ENCODE results near the gene CHM. TPM values are rescaled to one million over a fixed set of nuclear protein-coding genes. Genes with fewer than 3 reads are reported as not detected.

Gene CHM
- total RNA-seq, 1 experiment from 2014 or later: 28.9 TPM

DNA sequence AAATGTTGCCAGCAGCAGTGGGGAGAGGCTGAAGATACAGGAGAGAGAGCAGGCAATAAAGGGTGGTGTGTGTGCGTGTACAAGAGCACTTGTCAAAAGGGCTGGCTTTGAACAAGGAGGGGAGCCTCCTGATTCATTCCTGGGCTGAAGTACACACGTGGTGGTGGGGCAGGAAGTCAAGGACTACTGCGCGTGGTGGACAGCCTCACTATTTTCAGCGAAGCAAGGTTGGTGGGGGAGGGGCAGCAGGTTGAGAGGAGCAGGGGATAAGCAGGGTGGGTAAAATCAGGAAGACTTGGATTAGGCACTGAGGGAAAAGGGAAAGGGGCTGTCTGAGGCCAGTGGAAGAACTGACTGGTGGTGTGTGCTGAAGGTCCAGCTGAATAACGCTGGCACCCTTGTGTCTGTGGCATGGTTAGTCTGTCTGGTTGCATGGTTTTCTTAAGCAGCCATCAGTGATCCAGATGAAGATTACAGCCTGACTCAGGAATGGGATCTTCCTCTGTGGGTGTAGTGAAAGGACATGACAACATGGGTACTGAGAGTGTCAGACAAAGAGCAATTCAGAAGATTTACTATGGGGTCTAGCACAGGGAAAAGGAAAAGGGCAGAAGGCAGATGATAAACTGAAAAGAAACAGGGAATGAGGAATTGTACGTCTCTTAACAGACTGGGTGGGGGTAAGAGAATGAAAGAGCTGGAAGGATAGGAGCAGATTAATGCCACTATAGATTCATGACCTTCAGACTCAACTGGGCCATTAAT lies 149.8 kb downstream of the CHM start:
- in situ Hi-C loops (cut with HindIII; ENCODE audit: low pct_unique_long_range_greater_than_20kb, low sequenced_read_pairs): no loop called here
- POLR2A ChIA-PET: no interaction called here

DNA sequence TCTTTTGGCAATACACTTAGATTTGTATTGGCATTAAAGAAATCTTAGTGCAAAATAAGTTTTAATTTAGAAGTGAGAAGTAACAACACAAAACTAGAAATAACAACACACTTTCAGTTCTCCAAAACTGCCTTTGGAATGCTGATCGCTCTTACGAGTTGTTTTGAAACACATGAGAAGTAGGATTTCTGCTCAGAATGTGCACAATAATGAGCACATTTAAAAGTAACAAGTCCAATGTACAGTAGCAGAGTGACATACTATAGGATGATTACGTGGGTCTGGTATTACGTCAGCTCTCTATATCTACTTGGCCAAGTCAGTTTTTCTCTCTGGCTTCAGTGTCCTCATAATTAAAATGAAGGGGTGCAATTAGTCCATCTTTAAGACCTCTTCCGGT lies 164.8 kb downstream of the CHM start:
- Histone ChIP-seq H3K27ac (ENCODE audit: low read length) (no peak overlapping the region), H3K27me3 (ENCODE audit: control insufficient read depth, insufficient read depth, low read length) (no peaks in the 10 kb centered on the region), H3K9me3 (ENCODE audit: control insufficient read depth, insufficient read depth, low read depth, low read length) (no peaks in the 10 kb centered on the region), H3K4me1 (ENCODE audit: control insufficient read depth, insufficient read depth, low read length) (no peaks in the 10 kb centered on the region), H3K36me3 (ENCODE audit: control insufficient read depth, insufficient read depth, low read length) (no peaks in the 10 kb centered on the region; the same call in 1 of the 2 replicates), H3K4me3 (ENCODE audit: low read depth in 2 of 2, low read length in 2 of 2) (no peak overlapping the region)
- ChIA-PET POLR2A (no interaction called here), CTCF (no interaction called here)
- BruUV-seq (replicated peaks): no TSS peak
- TF ChIP-seq POLR2AphosphoS5 (IDR thresholded peaks at IDR 0.05; ENCODE audit: low read depth, low read length) (no peak), SIN3A (IDR thresholded peaks at IDR 0.05; ENCODE audit: borderline replicate concordance, insufficient read depth, low read depth, low read length) (no peak)
- in situ Hi-C loops (cut with HindIII; ENCODE audit: low pct_unique_long_range_greater_than_20kb, low sequenced_read_pairs) (no loop called here), intact Hi-C loops (cut with micrococcal nuclease; ENCODE audit: unreplicated experiment) (no loop called here)
- ATAC-seq: no peak
- DNase-seq (ENCODE audit: low read depth, low spot score): no peak

More for the DNA sequence above, 149.8 kb downstream of the CHM start:
- no peaks in the 10 kb centered on the region for H3K27me3 ChIP-seq (ENCODE audit: control insufficient read depth, insufficient read depth, low read length)
- BruUV-seq (replicated peaks): no TSS peak
- CTCF ChIA-PET: no interaction called here
- DNase-seq (ENCODE audit: low read depth, low spot score) (no peak), ATAC-seq (no peak)
- H3K9me3 ChIP-seq (ENCODE audit: control insufficient read depth, insufficient read depth, low read depth, low read length): no peaks in the 10 kb centered on the region
- H3K27ac ChIP-seq (ENCODE audit: low read length): no peak overlapping the region
- H3K36me3 ChIP-seq (ENCODE audit: control insufficient read depth, insufficient read depth, low read length): no peaks in the 10 kb centered on the region
- intact Hi-C loops (cut with micrococcal nuclease; ENCODE audit: unreplicated experiment): no loop called here
- TF ChIP-seq SIN3A (IDR thresholded peaks at IDR 0.05; ENCODE audit: borderline replicate concordance, insufficient read depth, low read depth, low read length): no peak
- TF ChIP-seq POLR2AphosphoS5 (IDR thresholded peaks at IDR 0.05; ENCODE audit: low read depth, low read length): no peak
- TF ChIP-seq, protein P1, sequence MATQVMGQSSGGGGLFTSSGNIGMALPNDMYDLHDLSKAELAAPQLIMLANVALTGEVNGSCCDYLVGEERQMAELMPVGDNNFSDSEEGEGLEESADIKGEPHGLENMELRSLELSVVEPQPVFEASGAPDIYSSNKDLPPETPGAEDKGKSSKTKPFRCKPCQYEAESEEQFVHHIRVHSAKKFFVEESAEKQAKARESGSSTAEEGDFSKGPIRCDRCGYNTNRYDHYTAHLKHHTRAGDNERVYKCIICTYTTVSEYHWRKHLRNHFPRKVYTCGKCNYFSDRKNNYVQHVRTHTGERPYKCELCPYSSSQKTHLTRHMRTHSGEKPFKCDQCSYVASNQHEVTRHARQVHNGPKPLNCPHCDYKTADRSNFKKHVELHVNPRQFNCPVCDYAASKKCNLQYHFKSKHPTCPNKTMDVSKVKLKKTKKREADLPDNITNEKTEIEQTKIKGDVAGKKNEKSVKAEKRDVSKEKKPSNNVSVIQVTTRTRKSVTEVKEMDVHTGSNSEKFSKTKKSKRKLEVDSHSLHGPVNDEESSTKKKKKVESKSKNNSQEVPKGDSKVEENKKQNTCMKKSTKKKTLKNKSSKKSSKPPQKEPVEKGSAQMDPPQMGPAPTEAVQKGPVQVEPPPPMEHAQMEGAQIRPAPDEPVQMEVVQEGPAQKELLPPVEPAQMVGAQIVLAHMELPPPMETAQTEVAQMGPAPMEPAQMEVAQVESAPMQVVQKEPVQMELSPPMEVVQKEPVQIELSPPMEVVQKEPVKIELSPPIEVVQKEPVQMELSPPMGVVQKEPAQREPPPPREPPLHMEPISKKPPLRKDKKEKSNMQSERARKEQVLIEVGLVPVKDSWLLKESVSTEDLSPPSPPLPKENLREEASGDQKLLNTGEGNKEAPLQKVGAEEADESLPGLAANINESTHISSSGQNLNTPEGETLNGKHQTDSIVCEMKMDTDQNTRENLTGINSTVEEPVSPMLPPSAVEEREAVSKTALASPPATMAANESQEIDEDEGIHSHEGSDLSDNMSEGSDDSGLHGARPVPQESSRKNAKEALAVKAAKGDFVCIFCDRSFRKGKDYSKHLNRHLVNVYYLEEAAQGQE (IDR thresholded peaks at IDR 0.05; ENCODE audit: insufficient read depth in 1 of 2, low read depth in 2 of 2, low read length in 1 of 2): no peak
- TF ChIP-seq TCF7L2 (IDR thresholded peaks at IDR 0.05; ENCODE audit: low read depth, low read length): no peak
- TF ChIP-seq, protein P2, sequence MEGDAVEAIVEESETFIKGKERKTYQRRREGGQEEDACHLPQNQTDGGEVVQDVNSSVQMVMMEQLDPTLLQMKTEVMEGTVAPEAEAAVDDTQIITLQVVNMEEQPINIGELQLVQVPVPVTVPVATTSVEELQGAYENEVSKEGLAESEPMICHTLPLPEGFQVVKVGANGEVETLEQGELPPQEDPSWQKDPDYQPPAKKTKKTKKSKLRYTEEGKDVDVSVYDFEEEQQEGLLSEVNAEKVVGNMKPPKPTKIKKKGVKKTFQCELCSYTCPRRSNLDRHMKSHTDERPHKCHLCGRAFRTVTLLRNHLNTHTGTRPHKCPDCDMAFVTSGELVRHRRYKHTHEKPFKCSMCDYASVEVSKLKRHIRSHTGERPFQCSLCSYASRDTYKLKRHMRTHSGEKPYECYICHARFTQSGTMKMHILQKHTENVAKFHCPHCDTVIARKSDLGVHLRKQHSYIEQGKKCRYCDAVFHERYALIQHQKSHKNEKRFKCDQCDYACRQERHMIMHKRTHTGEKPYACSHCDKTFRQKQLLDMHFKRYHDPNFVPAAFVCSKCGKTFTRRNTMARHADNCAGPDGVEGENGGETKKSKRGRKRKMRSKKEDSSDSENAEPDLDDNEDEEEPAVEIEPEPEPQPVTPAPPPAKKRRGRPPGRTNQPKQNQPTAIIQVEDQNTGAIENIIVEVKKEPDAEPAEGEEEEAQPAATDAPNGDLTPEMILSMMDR (IDR thresholded peaks at IDR 0.05): no peak
- H3K4me3 ChIP-seq (ENCODE audit: low read depth in 2 of 2, low read length in 2 of 2): no peak overlapping the region
- H3K4me1 ChIP-seq (ENCODE audit: control insufficient read depth, insufficient read depth, low read length): no peaks in the 10 kb centered on the region

DNA sequence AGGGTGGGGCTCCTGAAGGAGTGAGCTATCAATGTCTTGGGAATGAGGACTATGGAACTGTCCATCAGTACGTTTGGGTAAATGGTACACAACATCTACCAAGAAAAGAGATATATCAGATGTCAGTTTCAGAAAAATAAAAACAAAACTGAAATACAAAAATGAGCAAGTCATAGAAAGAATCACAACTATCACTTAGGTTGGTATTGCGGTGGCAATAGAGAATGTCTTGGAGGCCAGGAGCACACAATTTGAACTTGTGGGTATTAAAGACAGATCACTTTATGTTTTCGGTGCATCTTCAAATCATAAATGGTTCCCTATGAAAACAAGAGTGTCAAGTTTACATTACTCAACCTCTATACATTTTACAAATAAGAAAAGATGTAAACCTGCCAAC lies 176.8 kb downstream of the CHM start:
- intact Hi-C loops (cut with micrococcal nuclease; ENCODE audit: unreplicated experiment) (no loop called here), in situ Hi-C loops (cut with HindIII; ENCODE audit: low pct_unique_long_range_greater_than_20kb, low sequenced_read_pairs) (no loop called here)
- H3K27ac ChIP-seq (ENCODE audit: low read length): no peak overlapping the region
- POLR2A ChIA-PET: no interaction called here
- TF ChIP-seq, protein P2 (IDR thresholded peaks at IDR 0.05): no peak
- TF ChIP-seq TCF7L2 (IDR thresholded peaks at IDR 0.05; ENCODE audit: low read depth, low read length): no peak
- TF ChIP-seq, protein P1 (IDR thresholded peaks at IDR 0.05; ENCODE audit: insufficient read depth in 1 of 2, low read depth in 2 of 2, low read length in 1 of 2): no peak
- no peak for TF ChIP-seq POLR2AphosphoS5 (IDR thresholded peaks at IDR 0.05; ENCODE audit: low read depth, low read length)
- TF ChIP-seq SIN3A (IDR thresholded peaks at IDR 0.05; ENCODE audit: borderline replicate concordance, insufficient read depth, low read depth, low read length): no peak
- CTCF ChIA-PET: interaction anchor here (0.6 kb wide), 1 partner anchor 12 kb away, joined by 4 read pairs; no protein-coding TSS in a partner anchor
- no peak overlapping the region for H3K4me3 ChIP-seq (ENCODE audit: low read depth in 2 of 2, low read length in 2 of 2)
- DNase-seq (ENCODE audit: low read depth, low spot score): no peak
- H3K27me3 ChIP-seq (ENCODE audit: control insufficient read depth, insufficient read depth, low read length): no peaks in the 10 kb centered on the region
- no peaks in the 10 kb centered on the region for H3K9me3 ChIP-seq (ENCODE audit: control insufficient read depth, insufficient read depth, low read depth, low read length)
- H3K36me3 ChIP-seq (ENCODE audit: control insufficient read depth, insufficient read depth, low read length): no peaks in the 10 kb centered on the region; the same call in 1 of the 2 replicates
- H3K4me1 ChIP-seq (ENCODE audit: control insufficient read depth, insufficient read depth, low read length): no peaks in the 10 kb centered on the region
- no TSS peak for BruUV-seq (replicated peaks)
- no peak for ATAC-seq

Measured in Panc1 (cell line).